Neural cell (in vitro differentiated cells): ENCODE results near the gene SIPA1. TPM values are rescaled to one million over a fixed set of nuclear protein-coding genes. Genes with fewer than 3 reads are reported as not detected.
A peak's percentile ranks its signal among the peaks of the same experiment; 100 is the strongest.

Experiments
- H2AFZ ChIP-seq: fragments of 200-600, 300-800 bp; sonication (generic), shearing (Covaris generic); 2 replicates; pipeline ENCODE4 v1.6.0; 2014; ENCODE audit warnings: low read depth, mild to moderate bottlenecking, antibody characterized with exemption, low read length, moderate library complexity
- H3F3A ChIP-seq: fragments of 200-600 bp; shearing (Covaris generic); 2 replicates; pipeline ENCODE4 v1.6.1; 2016; ENCODE audit warnings: mild to moderate bottlenecking, moderate library complexity, mixed read lengths, antibody characterized with exemption, low read length; ENCODE audit not compliant: insufficient read depth, poor library complexity, severe bottlenecking
- H3K27ac ChIP-seq: fragments of 200-600, 300-800 bp; sonication (generic), shearing (Covaris generic); 2 replicates; pipeline ENCODE4 v1.5.1; 2014; ENCODE audit warnings: mild to moderate bottlenecking, low read length, moderate library complexity
- H3K27me3 ChIP-seq: fragments of 300-800, 200-600 bp; sonication (generic), shearing (Covaris generic); 2 replicates; pipeline ENCODE4 v1.6.0; 2014; ENCODE audit warnings: mild to moderate bottlenecking, low read depth, low read length, moderate library complexity; ENCODE audit not compliant: insufficient read depth
- H3K36me3 ChIP-seq: fragments of 300-800, 200-600 bp; sonication (generic), shearing (Covaris generic); 2 replicates; pipeline ENCODE4 v1.5.1; 2014; ENCODE audit warnings: mild to moderate bottlenecking, antibody characterized with exemption, low read length, moderate library complexity; ENCODE audit not compliant: insufficient read depth
- H3K4me2 ChIP-seq: fragments of 300-800, 200-600 bp; sonication (generic), shearing (Covaris generic); 2 replicates; pipeline ENCODE4 v1.6.0; 2014; ENCODE audit warnings: mild to moderate bottlenecking, low read length
- H3K4me3 ChIP-seq: fragments of 300-800, 200-600 bp; sonication (generic), shearing (Covaris generic); 2 replicates; pipeline ENCODE4 v1.5.1; 2014; ENCODE audit warnings: mild to moderate bottlenecking, low read length, moderate library complexity
- H3K79me2 ChIP-seq: fragments of 200-600 bp; shearing (Covaris generic); replicated peaks from 2 replicates; pipeline ENCODE4 v1.6.0; 2014; ENCODE audit warnings: mild to moderate bottlenecking, low read length, moderate library complexity; ENCODE audit not compliant: insufficient read depth
- H3K9ac ChIP-seq: fragments of 300-800, 200-600 bp; sonication (generic), shearing (Covaris generic); 2 replicates; pipeline ENCODE4 v1.6.1; 2016; ENCODE audit warnings: mild to moderate bottlenecking, low read length, mixed read lengths
- H3K9me2 ChIP-seq: fragments of 200-600 bp; shearing (Covaris generic); 2 replicates; pipeline ENCODE4 v1.6.1; 2016; ENCODE audit warnings: mild to moderate bottlenecking, low read length, mixed read lengths; ENCODE audit not compliant: insufficient read depth
- H3K9me3 ChIP-seq: fragments of 200-600, 300-800 bp; sonication (generic), shearing (Covaris generic); 2 replicates; pipeline ENCODE4 v1.6.1; 2016; ENCODE audit warnings: mild to moderate bottlenecking, mixed run types, low read length, moderate library complexity, mixed read lengths
- H4K20me1 ChIP-seq: fragments of 200-600 bp; shearing (Covaris generic); 2 replicates; pipeline ENCODE4 v1.6.1; 2016; ENCODE audit warnings: mild to moderate bottlenecking, mixed run types; ENCODE audit not compliant: insufficient read depth
- CTCF ChIP-seq: fragments of 450-650 bp; IDR thresholded peaks from 2 replicates; pipeline ENCODE4 v1.5.1; 2014; ENCODE audit warnings: antibody characterized with exemption, mild to moderate bottlenecking, moderate library complexity; ENCODE audit not compliant: poor library complexity, severe bottlenecking
- EP300 ChIP-seq: fragments of 450-650 bp; conservative IDR thresholded peaks from 2 replicates; pipeline ENCODE4 v1.6.1; 2014; ENCODE audit warnings: antibody characterized with exemption, mild to moderate bottlenecking, moderate library complexity; ENCODE audit not compliant: poor library complexity, severe bottlenecking
- EZH2 ChIP-seq: fragments of 200-600, 300-800 bp; shearing (Covaris generic), sonication (generic); IDR thresholded peaks from 2 replicates; pipeline ENCODE4 v1.6.1; 2014; ENCODE audit warnings: antibody characterized with exemption, low read length, borderline replicate concordance, mild to moderate bottlenecking; ENCODE audit not compliant: insufficient read depth, poor library complexity, severe bottlenecking
- MXI1 ChIP-seq: fragments of 450-650 bp; conservative IDR thresholded peaks from 2 replicates; pipeline ENCODE4 v1.6.1; 2014; ENCODE audit warnings: antibody characterized with exemption, mild to moderate bottlenecking; ENCODE audit not compliant: poor library complexity, severe bottlenecking
- POLR2AphosphoS5 ChIP-seq: IDR thresholded peaks from 2 replicates; pipeline ENCODE4 v1.6.1; 2012
- RAD21 ChIP-seq: fragments of 450-650 bp; conservative IDR thresholded peaks from 2 replicates; pipeline ENCODE4 v1.6.1; 2014; ENCODE audit warnings: antibody characterized with exemption, mild to moderate bottlenecking, moderate library complexity
- REST ChIP-seq: IDR thresholded peaks from 2 replicates; pipeline ENCODE4 v1.6.1; 2012; ENCODE audit warnings: borderline replicate concordance
- SMC3 ChIP-seq: fragments of 450-650 bp; conservative IDR thresholded peaks from 2 replicates; pipeline ENCODE4 v1.6.1; 2014; ENCODE audit warnings: antibody characterized with exemption, mild to moderate bottlenecking, moderate library complexity; ENCODE audit not compliant: poor library complexity
- TAF1 ChIP-seq: IDR thresholded peaks from 2 replicates; pipeline ENCODE4 v1.6.1; 2012; ENCODE audit warnings: low read depth
- polyA plus RNA-seq: library from polyadenylated mRNA; depleted of rRNA; stranded (reverse); fragments of >200 nt; gene quantifications from 2 replicates; pipeline ENCODE4 v1.2.3, GENCODE V29; 2014

SIPA1 gene
- polyA plus RNA-seq, 1 donor from 2014 or later = 6.5 TPM

- TF ChIP-seq TAF1 (no peak), POLR2AphosphoS5 (no peak), CTCF (no peak), EZH2 (no peak), EP300 (no peak), MXI1 (no peak), REST (no peak), SMC3 (no peak), RAD21 (no peak)
- no peaks in the 10 kb centered on the region for H3K9me2 ChIP-seq
- H3K27ac ChIP-seq = peak overlapping the region; percentile 84
- H3K27me3 ChIP-seq = peaks cover 13% of the 10 kb centered on the region
- H3K36me3 ChIP-seq = no peaks in the 10 kb centered on the region
- H2AFZ ChIP-seq = peak overlapping the region; percentile 59
- H3K79me2 ChIP-seq = no peaks in the 10 kb centered on the region
- H3K4me3 ChIP-seq = peak overlapping the region; percentile 70
- peak overlapping the region; percentile 3 for H3K4me2 ChIP-seq
- peak overlapping the region; percentile 74 for H3K9ac ChIP-seq
- H3F3A ChIP-seq = peaks cover 8% of the 10 kb centered on the region
- H3K9me3 ChIP-seq = no peaks in the 10 kb centered on the region
- no peaks in the 10 kb centered on the region for H4K20me1 ChIP-seq
Observed at GRCh38 chr11:65651589-65652510, 13.9 kb downstream of the SIPA1 start.

GRCh38 chr11:65652511-65653228, 14.8 kb downstream of the SIPA1 start:
- H3K27me3 ChIP-seq = peaks cover 5% of the 10 kb centered on the region
- no peaks in the 10 kb centered on the region for H3K79me2 ChIP-seq
- peak overlapping the region; percentile 59 for H2AFZ ChIP-seq
- peaks cover 4% of the 10 kb centered on the region for H3K36me3 ChIP-seq
- TF ChIP-seq EZH2 (no peak), MXI1 (peak; percentile 50), RAD21 (no peak), EP300 (peak; percentile 19), POLR2AphosphoS5 (peak; percentile 75), SMC3 (no peak), REST (peak; percentile 30), TAF1 (peak; percentile 59), CTCF (no peak)
- H3K9me3 ChIP-seq = no peaks in the 10 kb centered on the region
- H3F3A ChIP-seq = peaks cover 8% of the 10 kb centered on the region
- no peaks in the 10 kb centered on the region for H3K9me2 ChIP-seq
- peak overlapping the region; percentile 70 for H3K4me3 ChIP-seq
- H3K4me2 ChIP-seq = peak overlapping the region; percentile 3
- no peaks in the 10 kb centered on the region for H4K20me1 ChIP-seq
- H3K27ac ChIP-seq = peak overlapping the region; percentile 84
- peak overlapping the region; percentile 74 for H3K9ac ChIP-seq
